ENCODE measurements around the gene SBK3.
A peak's percentile ranks its signal among the peaks of the same experiment; 100 is the strongest.
"Not testable (repeated sequence)": the region's sequence is repeated elsewhere in the genome, so short reads cannot be mapped to it uniquely, and the experiment has no call there.

The SBK3 gene, protein sequence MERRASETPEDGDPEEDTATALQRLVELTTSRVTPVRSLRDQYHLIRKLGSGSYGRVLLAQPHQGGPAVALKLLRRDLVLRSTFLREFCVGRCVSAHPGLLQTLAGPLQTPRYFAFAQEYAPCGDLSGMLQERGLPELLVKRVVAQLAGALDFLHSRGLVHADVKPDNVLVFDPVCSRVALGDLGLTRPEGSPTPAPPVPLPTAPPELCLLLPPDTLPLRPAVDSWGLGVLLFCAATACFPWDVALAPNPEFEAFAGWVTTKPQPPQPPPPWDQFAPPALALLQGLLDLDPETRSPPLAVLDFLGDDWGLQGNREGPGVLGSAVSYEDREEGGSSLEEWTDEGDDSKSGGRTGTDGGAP

DNA sequence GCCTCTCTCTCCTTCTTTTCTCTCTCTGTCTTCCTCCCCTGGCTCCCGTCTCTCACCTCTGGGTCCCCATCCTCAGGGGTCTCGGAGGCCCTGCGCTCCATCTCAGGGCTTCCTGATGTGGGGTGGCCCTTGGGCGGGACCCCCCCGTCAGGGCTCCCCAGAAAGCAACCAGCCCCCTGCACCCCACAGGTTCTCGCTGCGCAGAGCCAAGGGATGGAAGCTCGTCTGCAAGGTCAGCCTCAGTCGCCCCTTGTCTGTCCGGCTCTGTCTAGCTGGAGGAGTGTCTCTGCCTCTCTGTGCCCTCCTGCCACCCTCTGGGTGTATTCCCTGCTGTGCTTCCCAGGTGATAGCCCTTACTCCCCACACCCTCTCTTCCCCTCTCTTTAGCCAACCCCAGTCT lies at the start of gene SBK3:
Gene SBK3, minus strand, starts transcription at position 101 of the 400 bp plus-strand sequence. Its CDS starts 0 bp downstream, at position 101.
- no peak for DNase-seq (ENCODE audit: low read depth)

DNA sequence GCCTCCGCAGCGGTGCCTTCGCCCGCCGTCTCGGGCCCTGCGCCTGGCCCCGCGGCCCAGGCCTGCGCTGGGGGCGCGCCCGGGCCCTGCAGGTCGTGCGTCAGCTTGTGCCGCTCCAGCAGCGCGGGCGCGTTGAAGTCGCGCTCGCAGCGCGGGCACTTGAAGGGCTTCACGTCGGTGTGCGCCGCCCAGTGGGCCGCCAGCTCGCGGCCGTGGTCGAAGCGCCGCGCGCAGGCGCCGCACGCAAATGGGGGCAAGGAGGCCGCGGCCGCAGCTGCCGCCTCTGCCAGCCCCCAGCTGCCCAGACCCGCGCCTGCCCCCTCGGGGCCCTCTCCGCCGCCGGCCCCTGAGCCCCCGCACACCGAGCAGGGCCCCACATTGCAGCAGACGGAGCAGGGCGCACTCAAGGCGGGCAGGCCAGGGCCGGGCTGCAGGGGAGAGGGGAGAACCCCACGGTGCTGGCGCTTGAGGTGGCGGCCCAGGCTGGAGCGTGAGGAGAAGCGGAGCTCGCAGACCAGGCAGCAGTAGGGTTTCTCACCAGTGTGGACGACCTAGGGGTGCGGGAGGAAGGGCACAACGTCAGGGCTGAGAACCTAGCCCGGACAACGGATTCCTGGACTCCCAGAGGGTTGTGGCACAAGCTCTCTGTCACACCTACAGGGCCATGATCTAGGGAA lies 47.9 kb upstream of the SBK3 start:
- no peak for DNase-seq (ENCODE audit: low read depth)

DNA sequence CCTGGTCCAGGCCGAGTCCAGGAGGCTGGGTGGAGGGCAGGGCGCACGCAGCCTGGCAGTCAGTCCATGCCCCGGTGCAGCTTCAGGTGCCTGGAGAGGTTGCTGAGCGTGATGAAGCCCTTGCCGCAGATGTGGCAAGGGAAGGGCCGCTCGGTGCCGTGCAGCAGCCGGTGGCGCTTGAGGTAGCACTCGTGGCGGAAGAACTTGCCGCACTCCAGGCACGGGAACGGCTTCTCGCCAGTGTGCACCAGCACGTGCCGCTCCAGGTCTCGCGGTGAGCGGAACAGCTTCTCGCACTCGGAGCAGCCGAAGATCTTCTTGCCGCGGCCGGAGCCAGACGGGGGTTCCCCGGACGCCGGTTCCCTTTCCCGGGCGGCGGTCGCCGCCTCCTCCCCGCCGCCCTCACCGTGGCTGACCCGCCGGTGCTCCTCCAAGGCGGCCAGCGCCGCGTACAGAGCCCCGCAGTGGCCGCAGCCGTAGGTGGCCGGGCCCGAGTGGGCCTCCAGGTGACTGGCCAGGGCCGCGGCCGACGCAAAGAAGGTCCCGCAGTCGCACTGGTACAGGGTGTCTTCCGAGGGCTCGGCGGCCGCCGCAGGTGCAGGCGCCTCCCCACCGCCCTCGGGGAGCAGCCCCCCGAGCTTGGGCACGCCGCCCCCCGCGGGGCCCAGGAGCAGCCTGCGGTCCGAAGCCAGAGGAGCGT lies 47.2 kb upstream of the SBK3 start:
- no peak for DNase-seq (ENCODE audit: low read depth)

DNA sequence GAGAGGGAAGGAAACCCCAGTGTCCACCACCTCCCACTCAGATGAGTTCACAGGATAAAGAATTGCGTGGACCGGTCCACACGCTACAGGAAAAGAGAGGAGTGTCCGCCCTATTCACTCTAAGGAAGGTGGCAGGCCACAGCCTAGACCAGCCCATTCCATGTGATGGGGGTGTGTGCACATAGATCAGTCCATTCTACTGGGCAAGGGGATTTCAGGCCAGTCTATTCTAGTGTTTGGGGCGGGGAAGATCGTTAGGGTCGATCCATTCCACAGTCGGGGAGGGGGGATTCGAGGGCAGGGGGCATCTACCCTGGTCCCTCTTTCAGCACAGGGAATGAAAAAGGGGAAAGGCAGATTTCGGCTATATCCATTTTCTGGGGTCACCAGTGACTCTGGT lies 46.2 kb upstream of the SBK3 start:
- DNase-seq (ENCODE audit: low read depth) = no peak

DNA sequence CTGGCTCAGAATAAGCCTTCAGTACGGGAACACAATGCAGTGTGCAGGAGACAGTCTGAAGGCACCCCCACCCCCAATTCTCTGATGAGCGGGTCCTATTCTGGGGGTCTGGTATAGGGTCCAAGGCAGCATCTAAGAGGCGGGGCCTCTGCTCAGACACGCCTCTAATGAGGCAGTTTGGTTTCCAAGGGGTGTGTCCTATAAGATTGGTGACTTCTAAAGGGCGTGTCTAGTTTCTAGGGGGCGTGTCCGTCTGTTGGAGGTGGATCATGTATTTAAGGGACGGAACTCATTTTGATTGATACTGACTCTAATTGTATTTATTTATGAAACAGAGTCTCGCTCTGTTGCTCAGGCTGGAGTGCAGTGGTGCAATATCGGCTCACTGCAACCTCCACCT lies 45.3 kb upstream of the SBK3 start:
- DNase-seq (ENCODE audit: low read depth) = no peak

DNA sequence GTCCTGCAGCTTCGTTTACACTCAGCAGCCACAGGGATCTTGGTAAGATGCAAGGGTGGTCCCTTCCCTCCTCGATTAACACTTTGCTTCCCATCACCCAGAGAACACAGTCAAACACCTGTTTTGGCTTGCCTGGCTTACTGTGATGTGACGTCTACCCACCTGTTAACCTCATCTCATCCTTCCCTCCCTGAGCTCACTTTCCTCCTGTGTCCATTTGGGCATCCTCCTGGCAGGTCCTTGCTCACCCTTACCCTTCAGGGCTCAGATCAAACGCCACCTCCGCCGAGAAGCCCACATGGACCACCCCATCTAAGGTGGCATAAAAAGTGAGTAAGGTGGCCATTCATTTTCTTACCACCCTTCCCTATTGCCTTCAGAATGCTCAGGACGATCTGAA lies 44.8 kb upstream of the SBK3 start:
- no peak for DNase-seq (ENCODE audit: low read depth)

DNA sequence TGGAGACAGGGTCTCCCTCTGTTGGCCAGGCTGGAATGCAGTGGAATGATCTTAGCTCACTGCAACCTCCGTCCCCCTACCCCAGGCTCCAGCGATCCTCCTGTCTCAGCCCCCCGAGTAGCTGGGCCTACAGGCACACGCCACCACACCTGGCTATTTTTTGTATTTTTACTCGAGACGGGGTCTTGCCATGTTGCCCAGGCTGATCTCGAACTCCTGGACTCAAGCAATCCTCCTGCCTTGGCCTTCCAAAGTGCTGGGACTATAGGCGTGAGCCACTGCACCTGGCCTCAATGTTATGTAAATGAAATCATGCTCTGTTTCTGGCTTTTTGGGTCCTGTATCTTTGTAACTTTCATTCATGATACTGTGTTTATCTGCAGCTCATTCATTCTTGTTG lies 43.4 kb upstream of the SBK3 start:
- no peak for DNase-seq (ENCODE audit: low read depth)

DNA sequence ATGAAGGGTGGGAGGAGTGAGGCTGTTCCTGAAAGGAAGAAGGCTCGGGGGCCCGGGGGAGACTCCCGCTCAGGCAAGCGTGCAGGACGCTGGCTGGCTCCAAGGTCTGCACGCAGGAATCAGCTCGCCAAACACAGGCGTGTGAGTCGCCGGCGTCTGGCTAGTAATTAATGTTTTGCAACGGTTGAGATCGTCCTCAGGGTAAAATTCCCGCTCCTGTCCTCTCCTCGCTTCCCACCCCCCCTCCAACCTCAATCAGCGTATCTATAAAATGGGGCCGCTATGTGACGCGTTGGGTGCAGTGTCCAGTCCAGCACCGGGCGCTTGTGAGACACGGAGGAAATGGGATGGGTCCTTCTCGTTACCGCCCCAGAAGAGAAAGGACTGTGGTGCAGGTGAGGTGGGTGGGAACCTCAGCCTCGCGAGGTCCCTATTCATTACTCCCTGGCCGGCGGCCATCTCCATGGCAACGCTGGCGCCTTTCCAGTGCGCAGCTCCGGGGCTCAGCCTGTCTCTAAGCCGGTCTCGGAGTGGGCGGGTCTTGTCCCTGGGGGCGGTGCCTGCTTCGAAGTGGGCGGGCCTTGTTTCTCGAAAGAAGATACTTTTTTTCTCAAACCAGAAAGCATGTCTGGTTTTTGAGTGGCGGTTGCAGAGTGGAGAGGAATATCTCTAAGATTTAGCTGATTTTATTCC lies 41.8 kb upstream of the SBK3 start:
- DNase-seq (ENCODE audit: low read depth) = peak; percentile 92

DNA sequence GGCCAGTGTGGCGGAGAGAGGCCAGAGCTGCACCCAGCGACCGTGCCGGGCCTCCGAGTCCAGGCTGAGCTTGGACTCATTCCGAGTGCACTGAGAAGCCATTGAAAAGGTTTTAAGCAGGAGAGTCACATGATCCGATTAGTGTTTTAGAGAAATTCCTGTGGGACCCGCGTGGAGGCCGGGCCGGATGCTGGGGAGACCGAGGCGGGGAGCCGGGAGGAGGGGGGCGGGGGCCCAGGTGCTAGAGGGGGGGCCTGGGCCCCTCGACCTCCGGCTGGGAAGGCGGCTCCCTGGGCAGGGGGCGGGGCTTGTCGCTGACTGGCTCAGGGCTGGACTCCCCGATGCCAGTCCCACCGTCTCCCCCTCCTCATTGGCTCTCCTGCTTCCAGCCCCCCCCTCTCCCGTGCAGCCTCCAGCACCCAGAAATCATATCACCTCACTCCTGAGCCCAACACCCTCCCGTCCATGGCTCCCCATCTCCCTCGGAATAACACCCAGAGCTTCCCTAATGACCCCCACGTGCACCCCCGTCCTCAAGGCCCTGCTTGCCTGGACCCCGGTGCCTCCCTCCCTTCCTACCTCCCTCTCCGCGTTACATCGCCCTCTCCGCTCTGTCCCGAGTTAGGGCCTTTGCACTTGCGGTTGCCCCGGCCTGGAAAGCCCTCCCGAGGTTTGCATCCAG lies 40.5 kb upstream of the SBK3 start:
- no peak for DNase-seq (ENCODE audit: low read depth)

DNA sequence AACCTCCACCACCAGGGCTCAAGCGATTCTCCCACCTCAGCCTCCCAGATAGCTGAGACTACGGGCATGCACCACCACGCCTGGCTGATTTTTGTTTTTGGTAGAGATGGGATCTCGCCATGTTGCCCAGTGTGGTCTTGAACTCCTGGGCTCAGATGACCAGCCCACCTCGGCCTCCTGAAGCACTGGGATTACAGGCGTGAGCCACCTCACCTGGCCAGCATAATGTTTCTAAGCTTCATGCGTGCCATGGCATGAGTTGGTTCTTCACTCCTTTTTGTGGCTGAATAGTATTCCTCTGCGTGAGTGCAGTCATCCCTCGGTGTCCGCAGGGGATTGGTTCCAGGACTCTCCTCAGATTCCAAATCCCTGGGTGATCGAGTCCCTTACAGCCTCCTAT lies 39.5 kb upstream of the SBK3 start:
- no peak for DNase-seq (ENCODE audit: low read depth)

DNA sequence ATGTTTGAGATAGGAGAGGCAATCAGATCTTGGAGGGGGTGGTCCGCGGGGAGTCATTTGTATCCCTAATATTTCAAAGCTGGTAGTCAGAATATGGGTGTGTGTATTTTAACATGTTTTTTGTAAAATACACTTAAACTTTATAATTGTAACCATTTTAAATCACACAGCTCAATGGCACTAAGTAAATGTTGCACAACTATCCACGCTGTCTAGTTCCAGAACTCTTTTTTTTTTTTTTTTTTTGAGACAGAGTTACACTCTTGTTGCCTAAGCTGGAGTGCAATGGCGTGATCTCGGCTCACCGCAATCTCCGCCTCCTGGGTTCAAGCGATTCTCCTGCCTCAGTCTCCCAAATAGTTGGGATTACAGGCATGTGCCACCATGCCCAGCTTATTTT lies 38.6 kb upstream of the SBK3 start:
- DNase-seq (ENCODE audit: low read depth) = not testable (repeated sequence)

DNA sequence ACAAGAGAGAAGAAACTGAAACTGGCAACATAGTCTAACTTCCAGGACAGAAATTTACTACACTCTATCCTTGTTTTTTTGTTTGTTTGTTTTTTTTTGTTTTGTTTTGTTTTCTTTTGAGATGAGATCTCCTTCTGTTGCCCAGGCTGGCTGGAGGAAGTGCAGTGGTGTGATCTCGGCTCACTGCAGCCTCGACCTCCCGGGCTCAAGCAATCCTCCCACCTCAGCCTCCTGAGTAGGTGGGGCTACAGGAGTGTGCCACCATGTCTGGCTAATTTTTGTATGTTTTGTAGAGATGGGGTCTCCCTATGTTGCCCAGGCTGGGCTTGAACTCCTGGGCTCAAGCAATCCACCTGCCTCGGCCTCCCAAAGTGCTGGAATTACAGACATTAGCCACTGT lies 36.9 kb upstream of the SBK3 start:
- DNase-seq (ENCODE audit: low read depth) = not testable (repeated sequence)

DNA sequence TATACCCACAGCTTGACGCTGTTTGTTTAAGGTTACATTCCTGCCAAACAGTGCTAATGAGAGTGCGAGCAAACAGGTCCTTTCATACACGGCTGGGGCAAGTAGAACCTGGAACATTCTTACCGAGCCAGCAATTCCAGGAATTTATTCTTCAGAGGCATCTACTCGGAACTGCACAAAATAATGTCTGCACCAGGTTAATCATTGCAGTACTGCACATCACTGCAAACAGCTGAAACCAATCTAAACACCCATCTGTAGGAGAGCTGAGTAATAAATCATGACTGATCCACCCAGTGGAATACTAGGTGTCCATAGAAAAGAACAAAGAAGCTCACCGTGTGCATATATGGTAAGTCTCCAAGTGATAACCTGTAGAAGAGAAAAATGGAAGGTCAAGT lies 36.5 kb upstream of the SBK3 start:
- no peak for DNase-seq (ENCODE audit: low read depth)

DNA sequence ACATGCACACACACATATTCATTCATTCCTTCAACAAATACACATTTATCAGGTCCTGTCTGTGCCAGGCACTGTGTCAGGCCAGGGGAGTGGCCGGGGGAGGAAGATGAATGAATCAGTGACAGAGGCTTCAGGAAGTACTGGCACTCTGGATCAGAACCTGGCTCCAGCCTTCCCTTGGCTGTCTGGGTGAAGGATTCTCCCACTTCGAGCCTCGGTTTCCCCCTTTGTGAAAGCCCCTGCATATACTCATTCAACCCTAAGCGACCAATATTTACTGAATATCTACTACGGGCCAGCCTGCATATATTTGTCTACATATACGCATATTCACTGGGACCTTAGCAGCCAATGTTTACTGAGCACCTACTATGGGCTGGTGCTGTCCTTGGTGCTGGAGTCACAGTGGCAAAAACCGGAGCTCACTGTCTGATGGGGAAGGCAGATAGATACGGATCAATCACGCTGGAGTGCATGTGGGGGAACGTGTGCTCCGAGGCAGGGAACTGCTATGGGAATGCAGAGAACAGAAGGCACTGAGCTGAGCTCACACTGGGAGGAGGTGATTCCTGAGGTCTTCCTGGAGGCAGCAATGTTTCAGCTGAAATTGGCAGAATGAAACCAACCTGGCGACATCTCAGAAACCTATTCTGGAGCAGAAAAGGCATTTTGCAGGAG lies 35.9 kb upstream of the SBK3 start:
- DNase-seq (ENCODE audit: low read depth) = no peak

DNA sequence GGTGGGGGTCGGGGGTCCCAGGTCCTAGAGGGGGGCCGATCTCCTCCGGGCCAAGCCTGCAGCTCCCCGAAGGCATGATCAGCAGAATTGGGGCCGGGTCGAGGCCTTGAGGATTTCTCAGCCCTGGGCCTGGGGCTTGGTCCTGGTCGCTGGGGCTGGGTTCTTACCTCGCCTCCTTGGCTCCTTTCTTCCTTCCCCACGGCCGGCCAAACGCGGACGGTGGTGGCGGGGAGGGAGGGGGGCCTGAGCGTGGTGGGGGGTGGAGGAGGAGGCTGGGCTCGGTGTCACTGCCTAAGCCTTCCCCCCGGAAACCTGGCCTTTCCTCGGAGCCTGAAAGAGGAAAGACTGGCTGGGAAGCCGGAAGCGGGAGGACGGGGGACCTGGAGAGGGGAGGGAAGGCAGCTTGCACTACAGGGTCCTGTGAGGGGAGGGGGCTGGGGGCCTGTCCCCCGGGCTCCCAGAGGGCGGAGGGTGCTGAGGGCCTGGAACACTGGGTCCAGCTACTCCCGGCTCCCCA lies 35.3 kb upstream of the SBK3 start, which contains the start of gene ZNF579:
Gene ZNF579, minus strand, starts transcription at position 221 of the 517 bp plus-strand sequence. CDS start 1,209 bp downstream, outside the sequence.
- DNase-seq (ENCODE audit: low read depth) = peak; percentile 63

DNA sequence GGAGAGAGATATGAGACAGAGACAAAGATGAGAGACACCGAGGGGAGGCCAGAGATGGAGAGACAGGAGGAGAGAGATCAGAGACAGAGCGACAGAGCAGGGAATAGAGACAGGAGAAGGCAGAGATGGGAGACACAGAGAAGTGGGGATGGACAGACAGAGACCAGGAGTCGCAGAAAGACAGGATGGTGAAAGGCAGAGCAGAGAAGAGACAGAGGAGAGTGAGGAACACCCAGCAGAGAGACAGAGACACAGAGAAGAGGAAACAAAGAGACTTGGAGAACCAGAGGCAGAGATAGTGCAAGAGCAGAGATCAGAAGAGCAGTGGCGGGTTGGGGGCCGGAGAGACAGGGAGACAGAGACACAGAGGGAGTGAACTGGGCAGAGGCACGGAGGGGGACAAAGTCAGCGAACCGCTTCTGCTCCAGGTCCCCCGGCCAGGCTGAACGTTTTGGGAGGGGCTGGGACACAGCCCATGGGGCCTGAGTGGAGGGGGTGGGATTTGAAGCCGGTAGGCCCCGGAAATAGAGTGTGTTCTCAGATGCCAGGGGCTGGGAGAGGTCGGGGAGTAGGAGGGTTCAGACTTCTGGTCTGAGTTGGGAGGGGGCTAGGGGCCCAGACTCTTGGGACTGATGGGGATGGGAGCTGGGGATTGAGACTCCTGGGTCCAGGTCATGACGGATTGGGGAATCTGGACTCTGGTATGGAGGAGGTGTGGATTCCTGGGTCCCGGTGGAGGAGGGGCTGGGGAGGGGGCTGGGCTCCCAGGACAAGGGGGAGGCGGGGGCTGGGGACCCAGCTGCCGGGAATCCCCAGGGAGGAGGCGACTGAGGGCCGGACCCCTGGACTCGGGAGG lies 34.7 kb upstream of the SBK3 start:
- no peak for DNase-seq (ENCODE audit: low read depth)

DNA sequence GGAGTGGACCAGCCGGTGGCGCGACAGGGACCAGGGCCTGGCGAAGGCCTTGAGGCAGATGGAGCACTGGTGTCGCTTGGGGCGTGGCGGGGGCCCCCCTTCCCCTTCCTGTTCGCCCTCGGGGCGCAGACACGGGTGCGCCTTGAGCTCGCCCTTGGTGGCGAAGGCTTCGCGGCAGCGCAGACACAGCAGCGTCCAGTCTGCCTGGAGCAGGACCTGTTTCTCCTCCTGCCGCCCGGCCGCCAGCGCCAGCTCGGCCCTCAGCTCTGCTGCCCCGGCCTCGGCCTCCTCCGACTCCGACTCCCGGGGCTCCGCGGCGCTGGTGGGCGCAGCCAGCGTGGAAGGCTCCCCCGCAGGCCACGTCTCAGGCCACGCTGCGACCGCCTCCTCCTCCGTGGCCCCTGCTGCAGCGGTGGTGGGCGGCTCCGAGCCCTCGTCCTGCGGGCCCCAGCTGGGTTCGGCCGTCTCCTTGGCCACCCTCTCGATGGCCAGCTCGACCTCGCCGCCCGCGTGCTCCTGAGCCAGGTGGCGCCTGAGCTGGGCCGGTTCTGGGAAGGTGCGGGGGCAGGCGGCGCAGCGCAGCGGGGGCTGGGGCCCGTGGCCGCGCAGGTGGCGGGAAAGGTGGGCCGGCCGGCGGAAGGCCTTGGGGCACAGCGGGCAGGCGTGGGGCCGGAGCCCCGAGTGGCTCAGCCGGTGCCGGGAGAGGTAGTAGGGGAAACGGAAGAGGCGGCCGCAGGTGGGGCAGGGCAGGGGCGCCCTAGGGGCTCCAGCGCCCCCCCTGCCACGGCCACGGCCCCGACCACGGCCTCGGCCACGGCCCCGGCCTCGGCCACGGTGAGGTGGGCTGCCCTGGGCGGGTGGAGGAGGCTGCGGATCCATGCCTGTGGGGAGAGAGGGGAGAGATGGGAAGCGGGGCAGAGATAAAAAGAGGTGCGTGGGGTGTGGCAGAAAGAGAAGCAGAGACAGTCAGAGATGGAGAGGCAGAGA lies 33.7 kb upstream of the SBK3 start:
- no peak for DNase-seq (ENCODE audit: low read depth)

DNA sequence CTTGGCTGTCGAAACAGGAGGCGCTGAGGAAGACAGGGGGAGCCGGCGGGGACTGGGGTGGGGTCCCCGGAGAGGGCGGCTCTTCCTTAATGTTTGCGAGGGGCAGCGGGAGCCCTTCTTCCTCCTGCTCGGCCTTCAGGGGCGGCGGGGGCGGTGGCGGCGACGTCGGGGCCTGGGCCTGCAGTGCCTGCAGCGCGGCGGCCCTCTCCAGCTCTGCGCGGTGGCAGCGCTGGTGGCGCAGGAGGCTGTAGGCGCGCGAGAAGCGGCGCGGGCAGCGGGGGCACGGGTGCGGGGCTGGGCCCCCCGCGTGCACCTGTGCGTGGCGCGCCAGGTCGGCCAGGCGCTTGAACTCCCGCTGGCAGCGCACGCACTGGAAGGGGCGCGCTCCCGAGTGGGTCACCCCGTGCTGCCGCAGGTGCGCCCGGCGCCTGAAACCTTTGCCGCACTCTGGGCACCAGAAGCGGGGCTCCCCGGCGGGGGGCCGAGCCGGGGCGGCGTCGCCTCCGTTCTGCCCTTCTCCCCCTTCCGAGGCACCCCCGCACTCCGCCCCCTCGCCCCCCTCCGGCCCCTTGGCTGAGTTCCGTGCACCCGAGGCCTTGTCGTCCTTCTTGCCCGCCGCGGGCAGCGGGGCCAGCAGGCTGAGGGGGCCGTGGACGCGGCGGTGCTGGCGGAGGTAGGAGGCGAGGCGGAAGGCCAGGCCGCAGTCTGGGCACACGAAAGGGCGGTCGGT lies 32.9 kb upstream of the SBK3 start:
- DNase-seq (ENCODE audit: low read depth) = no peak

All from stimulated activated CD8-positive, alpha-beta memory T cell treated with anti-CD3 and anti-CD28 coated beads, Interleukin-7, amount 100 ng/mL, for 24 hours (primary cell).